ENCODE data around the gene EEF2K.
A peak's percentile ranks its signal among the peaks of the same experiment; 100 is the strongest.

The EEF2K gene

DNA sequence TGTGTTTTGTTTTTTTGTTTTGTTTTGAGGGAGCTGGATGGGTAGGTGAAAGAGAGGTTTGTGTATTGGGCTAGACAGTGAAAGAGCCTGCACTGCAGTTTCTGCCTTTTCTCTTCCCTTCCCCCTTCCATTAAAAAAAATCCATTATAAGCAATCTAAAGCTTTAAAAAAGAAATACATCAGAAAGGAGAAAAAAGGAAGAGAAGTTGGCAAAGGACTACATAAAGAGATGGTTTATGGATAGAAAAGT lies 10.7 kb upstream of the EEF2K start:
- H3K27ac ChIP-seq = no peak overlapping the region
- no peak for TF ChIP-seq ZFX (IDR thresholded peaks at IDR 0.05; ENCODE audit: borderline replicate concordance)
- TF ChIP-seq CTCF (IDR thresholded peaks at IDR 0.05) = no peak

- peak overlapping the region; percentile 51 for H3K27ac ChIP-seq
- TF ChIP-seq ZFX (IDR thresholded peaks at IDR 0.05; ENCODE audit: borderline replicate concordance) = no peak
- TF ChIP-seq CTCF (IDR thresholded peaks at IDR 0.05) = peak; percentile 97
Observed at GRCh38 chr16:22195695-22196558, 10.2 kb upstream of the EEF2K start.

GRCh38 chr16:22196559-22197168 lies 9.4 kb upstream of the EEF2K start:
- peak overlapping the region; percentile 51 for H3K27ac ChIP-seq

DNA sequence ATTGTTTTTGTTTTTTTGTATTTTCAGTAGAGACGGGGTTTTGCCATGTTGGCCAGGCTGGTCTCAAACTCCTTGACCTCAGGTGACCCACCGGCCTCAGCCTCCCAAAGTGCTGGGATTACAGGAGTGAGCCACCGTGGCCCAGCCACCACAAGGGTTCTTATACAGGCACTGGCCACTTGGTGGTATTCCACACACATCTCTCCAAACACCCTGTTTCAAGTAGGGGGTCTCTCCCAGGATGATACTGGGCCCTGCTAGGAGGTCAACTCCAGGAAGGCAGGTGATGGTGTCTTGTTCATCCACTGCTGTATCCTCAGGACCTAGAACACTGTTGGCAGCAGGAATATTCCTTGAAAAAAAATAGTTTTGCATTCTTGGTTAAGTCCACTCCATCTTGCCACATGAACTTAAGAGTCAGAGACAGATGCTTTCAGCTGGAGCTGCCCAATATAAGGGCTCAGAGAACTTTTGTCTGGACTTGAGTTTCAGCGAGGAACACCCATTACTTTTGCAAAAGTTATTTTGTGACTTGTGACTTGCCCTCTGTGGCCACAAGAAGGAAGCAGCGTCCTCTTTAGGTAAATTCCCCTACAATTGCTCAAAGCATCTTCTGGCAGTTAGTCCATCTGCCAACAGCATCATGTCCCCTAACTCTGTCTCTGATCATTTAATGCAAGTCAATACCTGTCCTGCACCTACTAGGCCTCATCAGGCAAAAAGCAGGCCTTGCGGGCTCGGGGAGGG lies 7.4 kb upstream of the EEF2K start:
- H3K27ac ChIP-seq = no peak overlapping the region
- no peak for TF ChIP-seq ZFX (IDR thresholded peaks at IDR 0.05; ENCODE audit: borderline replicate concordance)
- no peak for TF ChIP-seq CTCF (IDR thresholded peaks at IDR 0.05)

DNA sequence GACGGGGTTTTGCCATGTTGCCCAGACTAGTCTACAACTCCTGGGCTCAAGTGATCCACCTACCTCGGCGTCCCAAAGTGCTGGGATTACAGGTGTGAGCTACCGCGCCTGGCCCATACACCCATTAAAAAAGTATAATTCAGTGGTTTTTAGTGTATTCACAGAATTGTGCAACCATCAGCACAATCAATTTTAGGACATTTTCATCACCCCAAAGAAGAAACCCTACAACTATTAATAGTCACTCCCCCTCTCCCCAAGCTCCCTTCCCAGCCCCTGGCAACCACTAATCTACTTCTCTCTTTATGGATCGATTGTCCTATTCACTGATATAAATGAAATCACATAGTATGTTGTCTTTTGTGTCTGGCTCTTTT lies 3.8 kb upstream of the EEF2K start:
- TF ChIP-seq ZFX (IDR thresholded peaks at IDR 0.05; ENCODE audit: borderline replicate concordance) (no peak), CTCF (IDR thresholded peaks at IDR 0.05) (no peak)
- H3K27ac ChIP-seq = peak overlapping the region; percentile 44; the same call in 1 of the 2 replicates

GRCh38 chr16:22203091-22203490 lies 3.0 kb upstream of the EEF2K start:
- TF ChIP-seq ZFX (IDR thresholded peaks at IDR 0.05; ENCODE audit: borderline replicate concordance) = no peak
- TF ChIP-seq CTCF (IDR thresholded peaks at IDR 0.05) = no peak
- no peak overlapping the region for H3K27ac ChIP-seq

GRCh38 chr16:22204091-22204655 lies 1.9 kb upstream of the EEF2K start:
- TF ChIP-seq CTCF (IDR thresholded peaks at IDR 0.05) = no peak
- TF ChIP-seq ZFX (IDR thresholded peaks at IDR 0.05; ENCODE audit: borderline replicate concordance) = no peak
- no peak overlapping the region for H3K27ac ChIP-seq
